ENCODE results near the gene RELN. TPM values are rescaled to one million over a fixed set of nuclear protein-coding genes. Genes with fewer than 3 reads are reported as not detected.

The RELN gene
- total RNA-seq, 1 experiment from 2014 or later = 0.02 TPM

DNA sequence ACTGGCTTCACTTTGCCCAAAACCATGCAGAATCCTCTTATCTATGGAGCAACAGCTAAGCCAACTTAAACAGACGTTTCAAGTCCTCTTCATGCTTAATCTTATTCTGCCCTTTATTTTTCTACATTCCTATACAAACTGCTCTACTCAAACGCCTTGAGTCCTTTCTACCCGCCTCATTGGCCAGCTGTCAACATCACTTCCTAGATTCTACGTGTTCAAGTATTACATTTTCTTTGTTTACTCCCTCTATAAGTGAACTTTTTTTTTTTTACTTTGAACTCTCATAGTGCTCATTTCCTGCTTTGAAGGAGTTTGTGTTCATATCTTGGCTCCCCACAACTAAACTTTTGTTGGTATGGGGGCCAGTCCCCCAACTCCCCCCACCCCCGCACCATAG, 514.5 kb downstream of the RELN start:
- Histone ChIP-seq H3K23ac (ENCODE audit: insufficient read length, low read depth, low read length) (no peak overlapping the region), H3T11ph (ENCODE audit: low read length) (no peak overlapping the region), H3K4me2 (ENCODE audit: insufficient read depth, insufficient read length, low read length) (no peak overlapping the region), H3K79me2 (ENCODE audit: insufficient read depth, low read length) (no peaks in the 10 kb centered on the region), H2BK120ac (ENCODE audit: low read depth, low read length, poor library complexity, severe bottlenecking) (no peak overlapping the region), H2AK5ac (ENCODE audit: insufficient read length, low read length) (no peak overlapping the region), H3K27ac (ENCODE audit: insufficient read length, low read depth, low read length) (no peak overlapping the region), H3K23me2 (ENCODE audit: insufficient read length, low read depth, low read length, poor library complexity, severe bottlenecking) (no peaks in the 10 kb centered on the region), H3K27me3 (ENCODE audit: insufficient read depth, low read length) (no peaks in the 10 kb centered on the region), H3K4ac (ENCODE audit: low read depth, low read length) (no peak overlapping the region), H2BK15ac (ENCODE audit: low read depth, low read length) (no peak overlapping the region), H2BK5ac (ENCODE audit: insufficient read length, low read length) (no peak overlapping the region), H3K79me1 (ENCODE audit: insufficient read depth, low read depth, low read length, poor library complexity, severe bottlenecking) (no peaks in the 10 kb centered on the region), H3K14ac (ENCODE audit: insufficient read depth, low read length) (no peak overlapping the region), H4K8ac (replicated peaks; ENCODE audit: insufficient read length, low read depth, low read length) (no peak overlapping the region), H3K56ac (ENCODE audit: insufficient read length, low read depth, low read length) (no peak overlapping the region), H4K91ac (ENCODE audit: insufficient read length, low read depth, low read length) (no peak overlapping the region), H3K4me1 (ENCODE audit: insufficient read depth, low read length) (no peaks in the 10 kb centered on the region), H4K20me1 (ENCODE audit: control insufficient read depth, insufficient read depth, insufficient read length) (no peaks in the 10 kb centered on the region), H2BK12ac (ENCODE audit: insufficient read length, low read depth, low read length) (no peak overlapping the region), H4K5ac (ENCODE audit: insufficient read length, low read depth, low read length) (no peak overlapping the region), H2AFZ (ENCODE audit: low read length) (no peak overlapping the region), H3K18ac (ENCODE audit: insufficient read length, low read depth, low read length) (no peak overlapping the region), H2BK20ac (ENCODE audit: low read depth, low read length, poor library complexity, severe bottlenecking) (no peak overlapping the region), H3K9ac (ENCODE audit: extremely low read depth, insufficient read length, low read length) (no peak overlapping the region), H3K9me3 (ENCODE audit: control insufficient read depth, low read depth, low read length) (no peaks in the 10 kb centered on the region)
- Mint-ChIP-seq H3K27me3 (ENCODE audit: low read depth) (peaks cover 8% of the 10 kb centered on the region), H3K4me1 (no peaks in the 10 kb centered on the region), H3K4me3 (no peak overlapping the region), H3K9me3 (no peaks in the 10 kb centered on the region), H3K36me3 (ENCODE audit: insufficient read depth in 1 of 3, low read depth in 3 of 3) (no peaks in the 10 kb centered on the region), H3K27ac (no peak overlapping the region)
- TF ChIP-seq, protein P1, sequence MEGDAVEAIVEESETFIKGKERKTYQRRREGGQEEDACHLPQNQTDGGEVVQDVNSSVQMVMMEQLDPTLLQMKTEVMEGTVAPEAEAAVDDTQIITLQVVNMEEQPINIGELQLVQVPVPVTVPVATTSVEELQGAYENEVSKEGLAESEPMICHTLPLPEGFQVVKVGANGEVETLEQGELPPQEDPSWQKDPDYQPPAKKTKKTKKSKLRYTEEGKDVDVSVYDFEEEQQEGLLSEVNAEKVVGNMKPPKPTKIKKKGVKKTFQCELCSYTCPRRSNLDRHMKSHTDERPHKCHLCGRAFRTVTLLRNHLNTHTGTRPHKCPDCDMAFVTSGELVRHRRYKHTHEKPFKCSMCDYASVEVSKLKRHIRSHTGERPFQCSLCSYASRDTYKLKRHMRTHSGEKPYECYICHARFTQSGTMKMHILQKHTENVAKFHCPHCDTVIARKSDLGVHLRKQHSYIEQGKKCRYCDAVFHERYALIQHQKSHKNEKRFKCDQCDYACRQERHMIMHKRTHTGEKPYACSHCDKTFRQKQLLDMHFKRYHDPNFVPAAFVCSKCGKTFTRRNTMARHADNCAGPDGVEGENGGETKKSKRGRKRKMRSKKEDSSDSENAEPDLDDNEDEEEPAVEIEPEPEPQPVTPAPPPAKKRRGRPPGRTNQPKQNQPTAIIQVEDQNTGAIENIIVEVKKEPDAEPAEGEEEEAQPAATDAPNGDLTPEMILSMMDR (conservative IDR thresholded peaks at IDR 0.05) = no peak
- no CpG with 5 or more reads among the region's 5 CpGs for WGBS (ENCODE audit: extremely low coverage, insufficient read length, low lambda C conversion rate)
- no peak for DNase-seq

Data from H9 (cell line).